Stimulated activated CD8-positive, alpha-beta memory T cell treated with anti-CD3 and anti-CD28 coated beads, Interleukin-15, amount 100 ng/mL, for 4 hours (primary cell): ENCODE measurements around the gene ATP6V1G2.
A peak's percentile ranks its signal among the peaks of the same experiment; 100 is the strongest.

Experiments used
- DNase-seq, 2 donors: peaks; one replicate each; pipeline ENCODE4 v3.0.0-alpha.2; 2020; ENCODE audit warnings: low read depth in 2 of 2

Gene ATP6V1G2

GRCh38 chr6:31575952-31576685, 29.7 kb upstream of the ATP6V1G2 start:
- no peak for DNase-seq

- peak; percentile 62 to 75 for DNase-seq
Observed at GRCh38 chr6:31575335-31575901, 29.0 kb upstream of the ATP6V1G2 start, which contains the start of gene TNF. TNF (plus strand) TSS chr6:31575565; CDS start chr6:31575742, 177 bp downstream.

GRCh38 chr6:31574106-31575061, 28.0 kb upstream of the ATP6V1G2 start:
- no peak for DNase-seq

GRCh38 chr6:31573239-31574105, 27.1 kb upstream of the ATP6V1G2 start:
- no peak for DNase-seq

- DNase-seq = peak; percentile 66 to 67
Observed at GRCh38 chr6:31572041-31572911, 25.9 kb upstream of the ATP6V1G2 start, which contains the start of gene LTA. LTA (plus strand) TSS chr6:31572289; CDS start chr6:31572743, 454 bp downstream.

- DNase-seq = no peak
Observed at GRCh38 chr6:31569861-31570536, 23.6 kb upstream of the ATP6V1G2 start.

GRCh38 chr6:31568537-31568961, 22.1 kb upstream of the ATP6V1G2 start:
- DNase-seq = no peak

- no peak for DNase-seq
Observed at GRCh38 chr6:31567531-31568370, 21.3 kb upstream of the ATP6V1G2 start.

GRCh38 chr6:31560697-31561058, 14.3 kb upstream of the ATP6V1G2 start:
- DNase-seq = no peak

GRCh38 chr6:31559958-31560696, 13.7 kb upstream of the ATP6V1G2 start:
- no peak for DNase-seq

GRCh38 chr6:31559606-31559957, 13.2 kb upstream of the ATP6V1G2 start:
- no peak for DNase-seq

- DNase-seq = peak in 1 of 2 donors; percentile 73
Observed at GRCh38 chr6:31558631-31559500, 12.5 kb upstream of the ATP6V1G2 start.

- no peak for DNase-seq
Observed at GRCh38 chr6:31558318-31558625, 11.9 kb upstream of the ATP6V1G2 start.

GRCh38 chr6:31557443-31558317, 11.3 kb upstream of the ATP6V1G2 start:
- DNase-seq = no peak

GRCh38 chr6:31556307-31556706, 9.9 kb upstream of the ATP6V1G2 start:
- DNase-seq = no peak

GRCh38 chr6:31551371-31551770, 5.0 kb upstream of the ATP6V1G2 start:
- peak in 1 of 2 donors; percentile 48 for DNase-seq
